Natural killer cell (primary cell): ENCODE measurements around the gene PALLD. TPM values are rescaled to one million over a fixed set of nuclear protein-coding genes. Genes with fewer than 3 reads are reported as not detected.
"Not testable (repeated sequence)": the region's sequence is repeated elsewhere in the genome, so short reads cannot be mapped to it uniquely, and the experiment has no call there.

ENCODE experiments used
- ATAC-seq, 3 donors: fragments of 150-1000 bp in 2 of 3; fragments of 200-7000 bp in 1 of 3; cut with Tn5 transposase; 1 replicate in 1 of 3; 2 replicates in 2 of 3; pipeline ENCODE4 v1.10.0; 2021; ENCODE audit warnings: mild to moderate bottlenecking in 2 of 3, moderate library complexity in 2 of 3
- DNase-seq, 2 donors: peaks; one replicate each; pipeline versions ENCODE4 v3.0.0 to v3.0.0-alpha.2; 2013 to 2021; ENCODE audit warnings: mixed read lengths in 1 of 2
- H3K27ac ChIP-seq: one replicate; pipeline ENCODE4 v1.5.1; 2013; ENCODE audit warnings: mild to moderate bottlenecking, low read length
- H3K27me3 ChIP-seq: one replicate; pipeline ENCODE4 v1.6.1; 2013; ENCODE audit warnings: low read length; ENCODE audit not compliant: control insufficient read depth, insufficient read depth
- H3K36me3 ChIP-seq: one replicate; pipeline ENCODE4 v1.6.1; 2013; ENCODE audit warnings: low read length; ENCODE audit not compliant: control insufficient read depth, insufficient read depth
- H3K4me1 ChIP-seq: one replicate; pipeline ENCODE4 v1.6.1; 2013; ENCODE audit warnings: low read length; ENCODE audit not compliant: control insufficient read depth, insufficient read depth
- H3K4me3 ChIP-seq: one replicate; pipeline ENCODE4 v1.5.1; 2013; ENCODE audit warnings: low read length
- H3K9me3 ChIP-seq: one replicate; pipeline ENCODE4 v1.6.1; 2013; ENCODE audit warnings: low read length; ENCODE audit not compliant: control insufficient read depth, insufficient read depth
- H3K27ac Mint-ChIP-seq, 2 donors: one replicate each; pipeline ENCODE4 v1.8.0; 2022; ENCODE audit warnings: mild to moderate bottlenecking in 2 of 2, mixed read lengths in 2 of 2, moderate library complexity in 1 of 2
- H3K27me3 Mint-ChIP-seq, 2 donors: one replicate each; pipeline ENCODE4 v1.8.0; 2022; ENCODE audit warnings: low read depth in 2 of 2, mixed read lengths in 2 of 2
- H3K36me3 Mint-ChIP-seq: one replicate; pipeline ENCODE4 v1.8.0; 2022; ENCODE audit warnings: mixed read lengths
- H3K4me1 Mint-ChIP-seq, 2 donors: one replicate each; pipeline ENCODE4 v1.8.0; 2022; ENCODE audit warnings: mixed read lengths in 2 of 2
- H3K4me3 Mint-ChIP-seq: one replicate; pipeline ENCODE4 v1.8.0; 2022; ENCODE audit warnings: mild to moderate bottlenecking, moderate library complexity, mixed read lengths
- H3K9me3 Mint-ChIP-seq, 2 donors: one replicate each; pipeline ENCODE4 v1.8.0; 2022; ENCODE audit warnings: mixed read lengths in 2 of 2
- CTCF ChIP-seq: fragments of 200-600 bp; IDR thresholded peaks from one replicate; pipeline ENCODE4 v1.8.0; 2022; ENCODE audit warnings: antibody characterized with exemption
- WGBS: methylation state at CpG from one replicate; pipeline ENCODE4 v1.1.7; 2013; ENCODE audit warnings: missing lambda C conversion rate; ENCODE audit not compliant: insufficient coverage; 5-methylcytosine and 5-hydroxymethylcytosine counted together
- intact Hi-C: fragments of 100-400 bp; cut with micrococcal nuclease; formaldehyde crosslinking; loops from one replicate; pipeline ENCODE4 v1.14.2; 2022
- total RNA-seq, 4 donors: library from RNA; stranded (reverse); fragments of 120-200 nt in 1 of 4; gene quantifications; one replicate each; pipeline versions ENCODE4 v1.2.3 to v1.2.4, GENCODE V29; 2013 to 2022

PALLD gene
- total RNA-seq, 3 donors from 2014 or later (not counting 1 experiment from before 2014, with no cell fraction given), result 15.1 to 25.4 (median 22.8) TPM

GRCh38 chr4:168800926-168801325 is 304.1 kb downstream of the PALLD start:
- Histone ChIP-seq H3K27me3 (no peaks in the 10 kb centered on the region), H3K27ac (no peak overlapping the region), H3K4me3 (no peak overlapping the region), H3K36me3 (no peaks in the 10 kb centered on the region), H3K9me3 (no peaks in the 10 kb centered on the region), H3K4me1 (no peaks in the 10 kb centered on the region)
- Mint-ChIP-seq H3K27ac (no peak overlapping the region), H3K36me3 (no peaks in the 10 kb centered on the region), H3K27me3 (peaks cover 0 to 3% of the 10 kb centered on the region in 2 donors), H3K4me3 (no peak overlapping the region), H3K9me3 (no peaks in the 10 kb centered on the region), H3K4me1 (peaks cover 0 to 4% of the 10 kb centered on the region in 2 donors)
- ATAC-seq, result no peak
- intact Hi-C loops, result no loop called here
- TF ChIP-seq CTCF, result no peak
- DNase-seq, result no peak
- 71% methylated on average over 1 of the region's 2 CpGs for WGBS

GRCh38 chr4:168802222-168802621 is 305.4 kb downstream of the PALLD start:
- no peak for ATAC-seq
- WGBS, result 85% methylated on average over 4 of the region's 4 CpGs
- Histone ChIP-seq H3K36me3 (no peaks in the 10 kb centered on the region), H3K27ac (no peak overlapping the region), H3K4me1 (no peaks in the 10 kb centered on the region), H3K27me3 (no peaks in the 10 kb centered on the region), H3K4me3 (no peak overlapping the region), H3K9me3 (no peaks in the 10 kb centered on the region)
- H3K27ac Mint-ChIP-seq, result no peak overlapping the region
- H3K36me3 Mint-ChIP-seq, result no peaks in the 10 kb centered on the region
- no peak for TF ChIP-seq CTCF
- H3K9me3 Mint-ChIP-seq, result no peaks in the 10 kb centered on the region
- intact Hi-C loops, result no loop called here
- peaks cover 0 to 12% of the 10 kb centered on the region in 2 donors for H3K4me1 Mint-ChIP-seq
- H3K27me3 Mint-ChIP-seq, result peaks cover 0 to 6% of the 10 kb centered on the region in 2 donors
- DNase-seq, result no peak
- no peak overlapping the region for H3K4me3 Mint-ChIP-seq

- ATAC-seq, H3K4me1 ChIP-seq, H3K9me3 Mint-ChIP-seq, H3K27ac Mint-ChIP-seq, H3K4me3 Mint-ChIP-seq, intact Hi-C loops, H3K36me3 ChIP-seq, H3K27me3 Mint-ChIP-seq, H3K4me3 ChIP-seq, H3K9me3 ChIP-seq, H3K27ac ChIP-seq, H3K36me3 Mint-ChIP-seq, H3K27me3 ChIP-seq, DNase-seq: not testable (repeated sequence)
- peaks cover 0 to 12% of the 10 kb centered on the region in 2 donors for H3K4me1 Mint-ChIP-seq
- WGBS, result 31% methylated on average over 3 of the region's 5 CpGs
These were observed 306.2 kb downstream of the PALLD start for GRCh38 chr4:168803052-168803451.

GRCh38 chr4:168803732-168804131 is 306.9 kb downstream of the PALLD start:
- intact Hi-C loops, result no loop called here
- Histone ChIP-seq H3K27ac (no peak overlapping the region), H3K36me3 (no peaks in the 10 kb centered on the region), H3K27me3 (no peaks in the 10 kb centered on the region), H3K4me3 (no peak overlapping the region), H3K4me1 (no peaks in the 10 kb centered on the region), H3K9me3 (no peaks in the 10 kb centered on the region)
- WGBS, result over 99% methylated on average over 4 of the region's 4 CpGs
- H3K36me3 Mint-ChIP-seq, result no peaks in the 10 kb centered on the region
- H3K4me1 Mint-ChIP-seq, result peaks cover 0 to 12% of the 10 kb centered on the region in 2 donors
- no peaks in the 10 kb centered on the region for H3K9me3 Mint-ChIP-seq
- no peak for ATAC-seq
- no peak overlapping the region for H3K27ac Mint-ChIP-seq
- no peak for TF ChIP-seq CTCF
- no peak for DNase-seq
- no peak overlapping the region for H3K4me3 Mint-ChIP-seq
- H3K27me3 Mint-ChIP-seq, result peaks cover 0 to 6% of the 10 kb centered on the region in 2 donors
